ENCODE measurements around the gene TDG.
A peak's percentile ranks its signal among the peaks of the same experiment; 100 is the strongest.

GRCh38 chr12:103965590-103966504, at the start of gene TDG:
- TF ChIP-seq CTCF (IDR thresholded peaks at IDR 0.05) (peak in 3 of 6 experiments; percentile 21 to 38 (median 22)), POLR2A (IDR thresholded peaks at IDR 0.05) (peak in 3 of 4 donors; percentile 75 to 94 (median 84))

Measured in upper lobe of left lung (tissue), 4 donors.